Large intestine (tissue), 3 donors: Measurements from ENCODE around the gene C17orf58. TPM values are rescaled to one million over a fixed set of nuclear protein-coding genes. Genes with fewer than 3 reads are reported as not detected.
A peak's percentile ranks its signal among the peaks of the same experiment; 100 is the strongest.

Source experiments
- DNase-seq, 2 donors: peaks; one replicate each; pipeline versions ENCODE4 v3.0.0 to v3.0.0-alpha.2; 2013
- H3K27ac ChIP-seq: one replicate; pipeline ENCODE4 v1.5.1; 2013; ENCODE audit warnings: low read length
- H3K27me3 ChIP-seq: 2 replicates; pipeline ENCODE4 v1.6.1; 2013; ENCODE audit warnings: low read length; ENCODE audit not compliant: control insufficient read depth, insufficient read depth
- H3K36me3 ChIP-seq: 2 replicates; pipeline ENCODE4 v1.6.1; 2013; ENCODE audit warnings: low read length; ENCODE audit not compliant: control insufficient read depth, insufficient read depth
- H3K4me1 ChIP-seq: one replicate; pipeline ENCODE4 v1.6.1; 2013; ENCODE audit warnings: low read length; ENCODE audit not compliant: control insufficient read depth, insufficient read depth
- H3K4me3 ChIP-seq: one replicate; pipeline ENCODE4 v1.5.1; 2013; ENCODE audit warnings: low read length
- H3K9me3 ChIP-seq: one replicate; pipeline ENCODE4 v1.6.1; 2013; ENCODE audit warnings: mild to moderate bottlenecking, low read depth, low read length, moderate library complexity; ENCODE audit not compliant: control insufficient read depth
- WGBS: methylation state at CpG from one replicate; pipeline ENCODE4 v1.1.5; 2013; ENCODE audit warnings: low lambda C conversion rate; ENCODE audit not compliant: insufficient coverage; 5-methylcytosine and 5-hydroxymethylcytosine counted together
- polyA plus RNA-seq: library from polyadenylated mRNA; unstranded; fragments of 120-200 nt; gene quantifications from one replicate; pipeline ENCODE4 v1.2.1, GENCODE V29; 2013

Gene C17orf58
- polyA plus RNA-seq, 1 donor = 12.4 TPM

- no peak for DNase-seq
- Histone ChIP-seq H3K27ac (no peak overlapping the region), H3K9me3 (no peaks in the 10 kb centered on the region), H3K4me1 (no peaks in the 10 kb centered on the region), H3K4me3 (no peak overlapping the region), H3K27me3 (no peaks in the 10 kb centered on the region), H3K36me3 (no peaks in the 10 kb centered on the region)
- WGBS = 88% methylated on average over 1 of the region's 3 CpGs
Measured at GRCh38 chr17:68004201-68004600, 7.9 kb upstream of the C17orf58 start.

- peaks cover 6% of the 10 kb centered on the region for H3K27me3 ChIP-seq
- H3K36me3 ChIP-seq = no peaks in the 10 kb centered on the region
- no peak for DNase-seq
- no peak overlapping the region for H3K4me3 ChIP-seq
- peaks cover 6% of the 10 kb centered on the region for H3K4me1 ChIP-seq
- no peaks in the 10 kb centered on the region for H3K9me3 ChIP-seq
- 82% methylated on average over 2 of the region's 3 CpGs for WGBS
- H3K27ac ChIP-seq = no peak overlapping the region
Measured at GRCh38 chr17:67999291-67999911, 3.1 kb upstream of the C17orf58 start.

GRCh38 chr17:67998466-67998865, 2.2 kb upstream of the C17orf58 start:
- peaks cover 6% of the 10 kb centered on the region for H3K27me3 ChIP-seq
- DNase-seq = no peak
- no peak overlapping the region for H3K27ac ChIP-seq
- H3K4me1 ChIP-seq = peaks cover 6% of the 10 kb centered on the region
- H3K36me3 ChIP-seq = no peaks in the 10 kb centered on the region
- H3K9me3 ChIP-seq = no peaks in the 10 kb centered on the region
- 60% methylated on average over 1 of the region's 2 CpGs for WGBS
- no peak overlapping the region for H3K4me3 ChIP-seq

- H3K4me3 ChIP-seq = peak overlapping the region; percentile 50
- H3K9me3 ChIP-seq = no peaks in the 10 kb centered on the region
- peaks cover 6% of the 10 kb centered on the region for H3K27me3 ChIP-seq
- H3K36me3 ChIP-seq = no peaks in the 10 kb centered on the region
- peaks cover 12% of the 10 kb centered on the region for H3K4me1 ChIP-seq
- WGBS = no CpG with 5 or more reads among the region's 43 CpGs
- H3K27ac ChIP-seq = no peak overlapping the region
- peak in 1 of 2 donors; percentile 43 for DNase-seq
Measured at GRCh38 chr17:67995570-67996263, 552 bp downstream of the C17orf58 start.

GRCh38 chr17:67994817-67995569, 1.3 kb downstream of the C17orf58 start:
- no peaks in the 10 kb centered on the region for H3K9me3 ChIP-seq
- peaks cover 6% of the 10 kb centered on the region for H3K27me3 ChIP-seq
- H3K4me1 ChIP-seq = peaks cover 12% of the 10 kb centered on the region
- no peaks in the 10 kb centered on the region for H3K36me3 ChIP-seq
- DNase-seq = peak in 1 of 2 donors; percentile 45
- no CpG with 5 or more reads among the region's 9 CpGs for WGBS
- H3K27ac ChIP-seq = no peak overlapping the region
- peak overlapping the region; percentile 50 for H3K4me3 ChIP-seq

GRCh38 chr17:67993998-67994361, 2.3 kb downstream of the C17orf58 start:
- H3K36me3 ChIP-seq = no peaks in the 10 kb centered on the region
- H3K4me3 ChIP-seq = peak overlapping the region; percentile 91
- no peaks in the 10 kb centered on the region for H3K9me3 ChIP-seq
- peaks cover 6% of the 10 kb centered on the region for H3K27me3 ChIP-seq
- 0% methylated on average over 1 of the region's 21 CpGs for whole genome bisulfite sequencing
- DNase-seq = no peak
- peaks cover 12% of the 10 kb centered on the region for H3K4me1 ChIP-seq
- H3K27ac ChIP-seq = peak overlapping the region; percentile 98

- H3K9me3 ChIP-seq = no peaks in the 10 kb centered on the region
- peak; percentile 83 to 94 for DNase-seq
- H3K27ac ChIP-seq = peak overlapping the region; percentile 98
- WGBS = no CpG with 5 or more reads among the region's 144 CpGs
- H3K4me1 ChIP-seq = peaks cover 12% of the 10 kb centered on the region
- no peaks in the 10 kb centered on the region for H3K36me3 ChIP-seq
- H3K27me3 ChIP-seq = peaks cover 4% of the 10 kb centered on the region
- peak overlapping the region; percentile 91 for H3K4me3 ChIP-seq
Measured at GRCh38 chr17:67993153-67993997, 2.9 kb downstream of the C17orf58 start.

GRCh38 chr17:67992548-67993152, 3.6 kb downstream of the C17orf58 start:
- H3K4me1 ChIP-seq = peaks cover 12% of the 10 kb centered on the region
- H3K36me3 ChIP-seq = no peaks in the 10 kb centered on the region
- peaks cover 4% of the 10 kb centered on the region for H3K27me3 ChIP-seq
- peak overlapping the region; percentile 90 for H3K27ac ChIP-seq
- no peak for DNase-seq
- H3K4me3 ChIP-seq = peak overlapping the region; percentile 77
- no CpG with 5 or more reads among the region's 18 CpGs for WGBS
- no peaks in the 10 kb centered on the region for H3K9me3 ChIP-seq

- peaks cover 12% of the 10 kb centered on the region for H3K4me1 ChIP-seq
- 100% methylated on average over 1 of the region's 4 CpGs for whole genome bisulfite sequencing
- H3K9me3 ChIP-seq = no peaks in the 10 kb centered on the region
Measured at GRCh38 chr17:67990909-67991308, 5.4 kb downstream of the C17orf58 start.

GRCh38 chr17:67983383-67983688, 12.9 kb downstream of the C17orf58 start:
- WGBS = no CpG with 5 or more reads among the region's 3 CpGs
- H3K9me3 ChIP-seq = no peaks in the 10 kb centered on the region
- no peak overlapping the region for H3K27ac ChIP-seq
- no peak for DNase-seq
- H3K4me1 ChIP-seq = no peaks in the 10 kb centered on the region
- H3K36me3 ChIP-seq = peaks cover 19% of the 10 kb centered on the region
- H3K4me3 ChIP-seq = no peak overlapping the region
- H3K27me3 ChIP-seq = no peaks in the 10 kb centered on the region

More at GRCh38 chr17:67990909-67991308, 5.4 kb downstream of the C17orf58 start:
- no peak overlapping the region for H3K27ac ChIP-seq
- H3K4me3 ChIP-seq = no peak overlapping the region
- no peak for DNase-seq
- no peaks in the 10 kb centered on the region for H3K36me3 ChIP-seq
- peaks cover 3% of the 10 kb centered on the region for H3K27me3 ChIP-seq
